Ramos (cell line): ENCODE data around the gene SHH.

Experiments used
- in situ Hi-C: fragments of 300-500 bp; cut with MboI; formaldehyde crosslinking; loops from one replicate; pipeline ENCODE4 v1.14.3; 2022; ENCODE audit warnings: low sequenced_read_pairs; ENCODE audit not compliant: unreplicated experiment

Gene SHH

GRCh38 chr7:155752756-155753445 lies 59.4 kb downstream of the SHH start:
- in situ Hi-C loops, result loop anchor here (10.0 kb wide), 1 partner anchor 828 kb away; no protein-coding TSS in a partner anchor

GRCh38 chr7:155751409-155751808 lies 60.9 kb downstream of the SHH start:
- in situ Hi-C loops, result loop anchor here (10.0 kb wide), 1 partner anchor 827 kb away; no protein-coding TSS in a partner anchor

- in situ Hi-C loops, result loop anchor here (10.0 kb wide), 1 partner anchor 826 kb away; no protein-coding TSS in a partner anchor
Measured at GRCh38 chr7:155750255-155751125, 61.8 kb downstream of the SHH start.
